Stimulated activated CD4-positive, alpha-beta T cell treated with anti-CD3 and anti-CD28 coated beads, TNF-alpha, amount 100 ng/mL, for 4 hours (primary cell): Measurements from ENCODE around the gene CNTNAP2.
"Not testable (repeated sequence)": the region's sequence is repeated elsewhere in the genome, so short reads cannot be mapped to it uniquely, and the experiment has no call there.

ENCODE experiments used
- DNase-seq, 3 experiments: peaks; one replicate each; pipeline ENCODE4 v3.0.0-alpha.2; 2020; ENCODE audit warnings: low read depth in 3 of 3

The CNTNAP2 gene

GRCh38 chr7:147639037-147639436, 1522.4 kb downstream of the CNTNAP2 start:
- no peak for DNase-seq

GRCh38 chr7:147639751-147640150, 1523.2 kb downstream of the CNTNAP2 start:
- DNase-seq = no peak

- no peak for DNase-seq
Measured at GRCh38 chr7:147640821-147641220, 1524.2 kb downstream of the CNTNAP2 start.

- DNase-seq = no peak
Measured at GRCh38 chr7:147646568-147646967, 1530.0 kb downstream of the CNTNAP2 start.

GRCh38 chr7:147650991-147651390, 1534.4 kb downstream of the CNTNAP2 start:
- DNase-seq = no peak

GRCh38 chr7:147651601-147652000, 1535.0 kb downstream of the CNTNAP2 start:
- no peak for DNase-seq

- no peak for DNase-seq
Measured at GRCh38 chr7:147653456-147653855, 1536.9 kb downstream of the CNTNAP2 start.

GRCh38 chr7:147658392-147658967, 1541.9 kb downstream of the CNTNAP2 start:
- DNase-seq = no peak

- DNase-seq = no peak
Measured at GRCh38 chr7:147659036-147659995, 1542.7 kb downstream of the CNTNAP2 start.

GRCh38 chr7:147664541-147664940, 1547.9 kb downstream of the CNTNAP2 start:
- no peak for DNase-seq

GRCh38 chr7:147670759-147671158, 1554.2 kb downstream of the CNTNAP2 start:
- no peak for DNase-seq

GRCh38 chr7:147674705-147675104, 1558.1 kb downstream of the CNTNAP2 start:
- DNase-seq = no peak

GRCh38 chr7:147678943-147679342, 1562.3 kb downstream of the CNTNAP2 start:
- DNase-seq = no peak

GRCh38 chr7:147681530-147681929, 1564.9 kb downstream of the CNTNAP2 start:
- DNase-seq = no peak

- DNase-seq = no peak
Measured at GRCh38 chr7:147700702-147701101, 1584.1 kb downstream of the CNTNAP2 start.

- DNase-seq = no peak
Measured at GRCh38 chr7:147707926-147708325, 1591.3 kb downstream of the CNTNAP2 start.

GRCh38 chr7:147708871-147709270, 1592.3 kb downstream of the CNTNAP2 start:
- DNase-seq = no peak

- no peak for DNase-seq
Measured at GRCh38 chr7:147711447-147711846, 1594.8 kb downstream of the CNTNAP2 start.

GRCh38 chr7:147721962-147722830, 1605.6 kb downstream of the CNTNAP2 start:
- DNase-seq = no peak

- no peak for DNase-seq
Measured at GRCh38 chr7:147723536-147723935, 1606.9 kb downstream of the CNTNAP2 start.

- DNase-seq = no peak
Measured at GRCh38 chr7:147731311-147731710, 1614.7 kb downstream of the CNTNAP2 start.

- DNase-seq = not testable (repeated sequence)
Measured at GRCh38 chr7:147737559-147738214, 1621.1 kb downstream of the CNTNAP2 start.
